HUES6 (cell line): ENCODE results near the gene SFTPA2.
"Not testable (repeated sequence)": the region's sequence is repeated elsewhere in the genome, so short reads cannot be mapped to it uniquely, and the experiment has no call there.

Experiments
- H3K27ac ChIP-seq: 2 replicates; pipeline ENCODE4 v1.7.0; 2013; ENCODE audit warnings: low read depth, mild to moderate bottlenecking, low read length, inconsistent platforms
- H3K27me3 ChIP-seq: 2 replicates; pipeline ENCODE4 v1.6.1; 2013; ENCODE audit warnings: low read length; ENCODE audit not compliant: control insufficient read depth, insufficient read depth
- H3K36me3 ChIP-seq: 2 replicates; pipeline ENCODE4 v1.6.1; 2013; ENCODE audit warnings: low read length; ENCODE audit not compliant: control insufficient read depth, insufficient read depth
- H3K4me1 ChIP-seq: 2 replicates; pipeline ENCODE4 v1.6.1; 2013; ENCODE audit warnings: low read length; ENCODE audit not compliant: control insufficient read depth, insufficient read depth
- H3K4me3 ChIP-seq: 2 replicates; pipeline ENCODE4 v1.5.1; 2013; ENCODE audit warnings: low read depth, low read length
- H3K9ac ChIP-seq: one replicate; pipeline ENCODE4 v1.6.1; 2013; ENCODE audit warnings: mild to moderate bottlenecking, low read length
- H3K9me3 ChIP-seq: 2 replicates; pipeline ENCODE4 v1.6.1; 2013; ENCODE audit warnings: low read depth, low read length; ENCODE audit not compliant: control insufficient read depth, insufficient read depth

SFTPA2 gene

DNA sequence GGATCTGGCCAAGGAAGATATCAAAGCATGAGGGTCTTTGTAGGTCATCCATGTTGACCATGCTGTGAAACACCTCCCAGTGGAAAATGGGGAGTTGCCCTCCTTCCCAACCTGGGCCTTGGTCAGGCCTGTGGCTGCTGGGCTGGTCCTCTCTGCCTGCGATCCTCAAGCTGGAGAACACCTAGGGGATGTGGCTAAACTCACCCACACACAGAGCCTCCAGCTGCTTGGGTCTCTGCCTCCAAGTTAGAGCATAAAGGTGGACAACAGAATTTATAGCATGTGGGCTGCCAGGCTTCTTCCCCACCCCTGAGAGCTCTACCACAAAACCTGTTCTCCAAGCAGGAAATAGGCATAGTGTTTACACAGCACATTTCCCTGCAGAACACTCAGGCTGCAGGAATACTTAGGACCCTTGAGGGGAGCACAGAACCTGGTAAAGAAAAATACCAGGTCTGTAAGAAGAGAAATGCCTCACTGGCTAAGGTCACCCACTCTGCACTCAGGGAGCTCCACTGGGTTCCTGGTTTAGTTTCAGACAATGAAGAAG is at the start of gene SFTPA2:
SFTPA2 (minus strand) TSS at position 248 of the 550 bp plus-strand sequence. CDS start 924 bp downstream, outside the sequence.
- no peaks in the 10 kb centered on the region for H3K4me1 ChIP-seq
- H3K27me3 ChIP-seq: peaks cover 30% of the 10 kb centered on the region
- H3K4me3 ChIP-seq: no peak within 1 kb of the TSS
- no peaks in the 10 kb centered on the region for H3K36me3 ChIP-seq
- no peak within 1 kb of the TSS for H3K9ac ChIP-seq
- no peaks in the 10 kb centered on the region for H3K9me3 ChIP-seq
- H3K27ac ChIP-seq: no peak within 1 kb of the TSS

DNA sequence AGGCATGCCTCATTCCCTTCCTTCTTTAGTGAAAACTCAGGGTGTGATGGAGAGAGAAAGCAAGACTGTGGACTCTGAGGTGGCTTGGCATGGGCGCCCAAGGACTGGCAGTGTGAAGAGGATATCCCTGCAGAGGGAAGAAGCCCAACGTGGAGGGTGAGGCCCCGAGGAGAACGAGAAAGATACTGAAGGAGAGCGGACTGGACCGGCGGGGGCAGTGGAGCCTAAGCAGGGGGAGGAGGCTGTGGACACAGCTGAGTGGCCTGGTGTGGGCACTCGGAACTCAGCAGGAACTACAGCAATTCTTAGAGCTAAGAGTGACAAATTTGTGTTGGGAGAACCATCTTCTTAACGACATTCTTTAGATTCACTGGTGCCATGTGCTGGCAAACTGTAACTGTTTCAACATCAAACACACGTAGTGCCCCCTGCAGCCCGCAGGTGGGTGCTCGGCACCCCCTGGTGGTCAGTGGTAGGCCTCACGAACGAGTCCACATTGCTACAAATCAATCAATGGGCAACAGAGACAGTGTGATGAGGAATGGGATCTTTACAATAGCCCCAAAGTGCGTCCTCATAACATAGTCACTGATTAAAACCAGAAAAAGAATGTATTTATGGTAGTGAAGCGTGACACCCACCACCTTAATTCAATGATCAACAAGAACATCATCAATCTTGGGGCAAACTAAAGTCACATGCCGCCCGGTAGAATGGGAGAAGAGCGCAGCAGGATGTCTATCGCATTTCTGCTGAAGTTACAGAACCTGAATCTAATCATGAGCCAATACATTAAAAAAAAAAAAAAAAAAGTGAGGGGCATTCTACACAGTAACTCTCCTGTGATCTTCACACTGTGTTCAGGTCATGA is 48.5 kb upstream of the SFTPA2 start:
- Histone ChIP-seq H3K27ac (no peak overlapping the region), H3K9me3 (0 out of 2 replicates have a peak, but pooled peaks cover under 1% of the 10 kb centered on the region), H3K4me1 (peaks cover 2% of the 10 kb centered on the region; the same call in 1 of the 2 replicates), H3K4me3 (no peak overlapping the region), H3K36me3 (no peaks in the 10 kb centered on the region), H3K9ac (no peak overlapping the region), H3K27me3 (peaks cover 16% of the 10 kb centered on the region)

DNA sequence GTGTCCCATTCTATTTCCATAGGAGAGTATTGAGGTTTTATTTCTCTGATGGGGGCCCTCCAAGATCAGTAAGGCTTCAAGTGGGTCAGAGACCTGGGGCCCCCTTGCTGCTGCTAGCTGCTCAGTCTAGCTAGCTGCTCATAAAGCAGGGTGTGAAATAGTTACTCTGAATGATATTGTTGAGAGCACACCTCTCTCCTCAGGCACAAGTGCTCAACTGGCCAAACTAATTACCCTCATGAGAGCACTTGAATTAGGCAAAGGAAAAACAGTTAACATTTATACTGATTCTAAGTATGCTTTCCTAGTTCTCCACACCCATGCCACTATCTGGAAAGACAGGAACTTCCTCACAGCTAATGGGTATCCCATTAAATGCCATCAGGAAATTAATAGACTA is 45.1 kb upstream of the SFTPA2 start:
- Histone ChIP-seq H3K4me3 (no peak overlapping the region), H3K36me3 (no peaks in the 10 kb centered on the region), H3K27me3 (peaks cover 16% of the 10 kb centered on the region), H3K9ac (no peak overlapping the region), H3K4me1 (peaks cover 2% of the 10 kb centered on the region; the same call in 1 of the 2 replicates), H3K9me3 (0 out of 2 replicates have a peak, but pooled peaks cover 4% of the 10 kb centered on the region), H3K27ac (no peak overlapping the region)

DNA sequence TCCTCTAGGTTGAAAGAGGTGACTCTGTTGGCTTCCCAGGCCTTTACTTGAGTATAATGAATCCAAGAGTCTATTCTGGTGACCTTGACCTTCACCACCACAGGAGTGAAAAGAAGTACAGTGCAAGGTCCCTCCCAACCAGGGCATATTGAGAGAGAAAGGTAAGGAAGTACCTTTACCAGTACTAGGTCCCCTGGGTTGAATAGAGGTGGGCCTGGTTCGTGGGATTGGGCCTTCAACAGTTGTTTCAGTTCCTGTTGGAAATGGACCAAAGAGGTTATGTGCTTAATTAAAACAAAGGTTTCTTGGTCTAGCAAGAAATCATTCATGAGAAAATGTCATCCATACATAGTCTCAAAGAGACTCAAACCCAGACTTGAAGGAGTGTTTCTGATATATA is 44.1 kb upstream of the SFTPA2 start:
- Histone ChIP-seq H3K9me3 (peaks cover 8% of the 10 kb centered on the region), H3K4me3 (no peak overlapping the region), H3K36me3 (no peaks in the 10 kb centered on the region), H3K4me1 (peaks cover 2% of the 10 kb centered on the region; the same call in 1 of the 2 replicates), H3K27ac (no peak overlapping the region), H3K27me3 (peaks cover 16% of the 10 kb centered on the region), H3K9ac (no peak overlapping the region)

DNA sequence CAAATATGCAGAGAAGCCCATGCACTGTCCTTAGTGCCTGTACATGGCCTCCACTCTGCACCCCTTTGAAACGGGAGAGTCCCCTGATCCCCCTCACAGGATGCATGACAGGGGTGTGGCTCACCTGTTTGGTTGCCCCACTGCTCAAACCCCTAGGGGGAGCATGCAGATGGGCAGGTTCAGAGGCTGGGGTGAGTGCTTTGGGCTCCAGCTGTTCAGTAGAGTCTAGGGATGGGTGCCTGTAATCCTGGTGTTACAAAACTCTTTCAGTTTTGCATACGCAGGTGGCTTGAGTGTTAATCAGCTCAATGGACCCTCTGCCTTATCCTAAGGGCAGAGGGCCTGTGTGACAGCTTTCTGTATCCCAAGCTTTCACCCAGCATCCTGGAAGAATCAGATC is 42.7 kb upstream of the SFTPA2 start:
- Histone ChIP-seq H3K9ac (no peak overlapping the region), H3K9me3 (peaks cover 21% of the 10 kb centered on the region), H3K36me3 (no peaks in the 10 kb centered on the region), H3K27ac (no peak overlapping the region), H3K4me1 (no peaks in the 10 kb centered on the region), H3K4me3 (no peak overlapping the region), H3K27me3 (peaks cover 9% of the 10 kb centered on the region; the same call in 1 of the 2 replicates)

DNA sequence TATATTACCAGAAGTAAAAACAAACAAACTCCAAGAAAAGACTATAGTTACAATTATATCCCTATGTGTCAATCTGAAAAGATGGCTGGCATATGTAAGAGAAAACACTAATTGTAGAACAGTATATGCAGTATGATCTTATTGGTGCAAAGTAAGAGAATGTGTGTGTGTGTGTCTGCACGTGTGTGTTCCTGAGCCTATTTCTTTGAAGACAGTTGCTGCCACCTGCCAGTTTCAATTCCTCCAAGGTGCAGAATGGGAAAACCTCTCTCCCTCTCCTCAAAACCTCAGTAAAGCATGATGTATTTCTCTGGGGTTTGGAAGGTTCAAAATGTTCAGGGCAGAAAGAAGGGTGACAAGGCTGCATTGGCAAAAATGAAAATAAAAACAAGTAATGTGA is 41.7 kb upstream of the SFTPA2 start:
- Histone ChIP-seq H3K27me3 (peaks cover 2% of the 10 kb centered on the region; the same call in 1 of the 2 replicates), H3K4me1 (no peaks in the 10 kb centered on the region), H3K4me3 (no peak overlapping the region), H3K9me3 (peaks cover 32% of the 10 kb centered on the region), H3K27ac (no peak overlapping the region), H3K9ac (no peak overlapping the region), H3K36me3 (no peaks in the 10 kb centered on the region)

DNA sequence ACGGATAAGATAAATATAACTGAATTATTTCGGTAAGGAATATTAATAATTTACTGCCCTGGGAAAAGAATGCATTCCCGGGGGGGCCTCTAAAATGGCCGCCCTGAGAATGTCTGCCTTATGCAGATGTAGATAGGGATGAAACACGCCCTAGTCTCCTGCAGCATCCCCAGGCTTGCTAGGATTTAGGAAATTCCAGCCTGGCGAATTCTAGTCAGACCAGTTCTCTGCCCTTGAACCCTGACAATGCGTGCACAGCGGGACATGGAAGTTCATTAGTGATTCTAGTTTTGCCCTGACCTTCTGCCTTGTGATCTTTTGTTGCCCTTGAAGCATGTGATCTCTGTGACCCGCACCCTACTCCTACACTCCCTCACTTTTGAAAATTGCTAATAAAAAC is 39.4 kb upstream of the SFTPA2 start:
- H3K4me1 ChIP-seq, H3K4me3 ChIP-seq, H3K36me3 ChIP-seq, H3K9ac ChIP-seq, H3K27me3 ChIP-seq, H3K27ac ChIP-seq: not testable (repeated sequence)
- H3K9me3 ChIP-seq: peaks cover 32% of the 10 kb centered on the region

DNA sequence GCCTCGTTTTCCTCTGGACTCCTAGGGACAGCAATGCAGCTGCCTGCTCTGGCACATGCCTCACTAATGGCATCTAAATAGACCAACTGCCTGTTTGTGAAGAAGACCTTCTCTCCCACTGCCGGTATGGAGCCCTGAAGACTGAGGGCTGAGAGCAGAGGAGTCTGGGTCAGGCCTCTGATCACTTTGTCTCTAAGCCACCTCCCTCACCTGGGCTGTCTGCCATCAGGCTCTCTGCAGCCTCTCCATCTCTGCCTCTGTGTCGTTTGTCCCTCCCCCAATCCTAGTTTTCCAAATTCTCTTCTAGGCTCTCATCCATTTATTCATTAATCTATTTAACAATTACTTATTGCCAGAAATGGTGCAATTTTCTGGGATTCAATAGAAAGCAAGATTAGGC is 35.3 kb upstream of the SFTPA2 start:
- Histone ChIP-seq H3K9ac (no peak overlapping the region), H3K4me1 (no peaks in the 10 kb centered on the region), H3K4me3 (no peak overlapping the region), H3K9me3 (peaks cover 28% of the 10 kb centered on the region), H3K27me3 (no peaks in the 10 kb centered on the region; the same call in 1 of the 2 replicates), H3K27ac (no peak overlapping the region), H3K36me3 (no peaks in the 10 kb centered on the region)

DNA sequence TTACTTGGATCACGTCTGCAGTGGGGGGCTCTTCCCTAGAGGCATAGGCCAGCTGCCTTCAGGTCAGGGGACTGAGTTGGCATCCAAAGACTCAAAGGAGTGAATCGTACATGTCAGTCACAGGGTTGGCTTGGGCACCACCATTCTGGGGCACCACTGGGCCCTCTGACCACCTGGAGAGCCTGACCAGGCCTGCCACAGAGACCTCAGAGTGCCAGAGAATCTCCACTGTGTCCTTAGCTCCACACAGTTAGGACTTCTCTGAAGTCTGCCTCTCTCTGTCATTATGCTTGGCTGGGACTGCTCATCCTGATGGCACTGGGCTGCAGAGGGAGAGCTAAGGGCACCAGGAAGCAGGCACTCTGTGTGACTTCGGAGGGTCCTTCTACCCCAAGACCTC is 34.4 kb upstream of the SFTPA2 start:
- not testable (repeated sequence) for H3K36me3 ChIP-seq, H3K9ac ChIP-seq, H3K27me3 ChIP-seq, H3K4me1 ChIP-seq, H3K4me3 ChIP-seq, H3K27ac ChIP-seq
- H3K9me3 ChIP-seq: peaks cover 25% of the 10 kb centered on the region

DNA sequence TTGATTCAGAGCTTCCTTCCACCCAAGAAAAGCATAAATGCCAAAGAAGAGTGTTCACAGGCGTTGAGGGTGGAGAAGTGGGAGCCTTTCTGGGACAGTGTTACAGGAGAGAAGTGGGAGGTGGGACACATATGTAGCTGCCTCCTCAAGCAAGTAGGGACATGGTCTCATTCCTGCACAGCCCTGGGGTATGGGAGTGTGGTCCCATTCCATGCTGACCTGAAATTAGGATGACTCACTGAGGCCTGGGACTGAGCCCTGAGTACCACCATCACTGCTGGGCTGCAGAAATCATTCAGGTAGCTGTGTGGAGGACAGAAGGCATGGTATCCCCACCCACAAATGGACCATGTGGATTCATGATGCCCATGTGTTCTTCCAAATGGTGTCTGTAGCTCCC is 33.2 kb upstream of the SFTPA2 start:
- Histone ChIP-seq H3K4me3 (no peak overlapping the region), H3K9ac (no peak overlapping the region), H3K4me1 (no peaks in the 10 kb centered on the region), H3K36me3 (no peaks in the 10 kb centered on the region), H3K27me3 (peaks cover 9% of the 10 kb centered on the region; the same call in 1 of the 2 replicates), H3K9me3 (peaks cover 15% of the 10 kb centered on the region), H3K27ac (no peak overlapping the region)

DNA sequence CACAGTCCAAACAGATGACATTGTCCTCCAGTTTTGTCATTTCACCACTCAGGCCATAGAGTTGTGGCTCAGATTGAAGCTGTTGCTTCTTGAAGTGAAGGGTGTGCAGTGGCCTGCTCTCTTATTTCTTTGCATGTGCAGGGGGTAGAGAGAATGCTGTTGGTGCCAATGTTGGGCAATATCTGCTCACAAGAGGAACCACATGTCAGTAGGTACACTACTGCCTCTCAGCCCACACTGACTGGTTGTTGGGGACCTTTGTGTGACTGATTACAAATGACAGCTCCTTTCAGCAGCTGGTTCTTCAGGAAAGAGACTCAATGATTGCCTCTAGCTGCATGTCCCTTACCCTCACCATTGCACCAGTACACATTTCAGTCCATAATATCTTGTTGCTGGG is 28.6 kb upstream of the SFTPA2 start:
- no peak overlapping the region for H3K9ac ChIP-seq
- peaks cover 10% of the 10 kb centered on the region; the same call in 1 of the 2 replicates for H3K27me3 ChIP-seq
- H3K9me3 ChIP-seq: no peaks in the 10 kb centered on the region
- H3K27ac ChIP-seq: no peak overlapping the region
- H3K4me3 ChIP-seq: no peak overlapping the region
- no peaks in the 10 kb centered on the region for H3K36me3 ChIP-seq
- no peaks in the 10 kb centered on the region for H3K4me1 ChIP-seq
